Neutrophil (primary cell): ENCODE results near the gene USP47.

ENCODE experiments used
- H3K27ac ChIP-seq: fragments of 200-600 bp; sonication (generic); 2 replicates; pipeline ENCODE4 v1.5.1; 2016; ENCODE audit warnings: mild to moderate bottlenecking, moderate library complexity
- H3K27me3 ChIP-seq: fragments of 200-600 bp; sonication (generic); 2 replicates; pipeline ENCODE4 v1.6.0; 2016; ENCODE audit warnings: mild to moderate bottlenecking
- H3K36me3 ChIP-seq: fragments of 200-600 bp; sonication (generic); 2 replicates; pipeline ENCODE4 v1.5.1; 2017
- H3K4me1 ChIP-seq, 2 experiments: fragments of 200-600 bp in 1 of 2; sonication (generic) in 1 of 2; 1 replicate in 1 of 2; 2 replicates in 1 of 2; pipeline versions ENCODE4 v1.5.1 to v1.6.1; 2013 to 2016; ENCODE audit warnings: low read depth in 1 of 2, low read length in 1 of 2, mild to moderate bottlenecking in 1 of 2, moderate library complexity in 1 of 2; ENCODE audit not compliant: control insufficient read depth in 1 of 2, insufficient read depth in 1 of 2
- H3K4me3 ChIP-seq, 2 experiments: fragments of 200-600 bp in 1 of 2; sonication (generic) in 1 of 2; 1 replicate in 1 of 2; 2 replicates in 1 of 2; pipeline ENCODE4 v1.5.1; 2013 to 2016; ENCODE audit warnings: low read depth in 1 of 2, low read length in 1 of 2, mild to moderate bottlenecking in 1 of 2, moderate library complexity in 1 of 2
- H3K9me3 ChIP-seq: fragments of 200-600 bp; sonication (generic); 2 replicates; pipeline ENCODE4 v1.5.1; 2016
- TF ChIP-seq, protein P1 (sequence below): fragments of 200-600 bp; sonication (generic); IDR thresholded peaks from 2 replicates; pipeline ENCODE4 v1.5.1; 2016; ENCODE audit warnings: antibody characterized with exemption

Gene USP47

DNA sequence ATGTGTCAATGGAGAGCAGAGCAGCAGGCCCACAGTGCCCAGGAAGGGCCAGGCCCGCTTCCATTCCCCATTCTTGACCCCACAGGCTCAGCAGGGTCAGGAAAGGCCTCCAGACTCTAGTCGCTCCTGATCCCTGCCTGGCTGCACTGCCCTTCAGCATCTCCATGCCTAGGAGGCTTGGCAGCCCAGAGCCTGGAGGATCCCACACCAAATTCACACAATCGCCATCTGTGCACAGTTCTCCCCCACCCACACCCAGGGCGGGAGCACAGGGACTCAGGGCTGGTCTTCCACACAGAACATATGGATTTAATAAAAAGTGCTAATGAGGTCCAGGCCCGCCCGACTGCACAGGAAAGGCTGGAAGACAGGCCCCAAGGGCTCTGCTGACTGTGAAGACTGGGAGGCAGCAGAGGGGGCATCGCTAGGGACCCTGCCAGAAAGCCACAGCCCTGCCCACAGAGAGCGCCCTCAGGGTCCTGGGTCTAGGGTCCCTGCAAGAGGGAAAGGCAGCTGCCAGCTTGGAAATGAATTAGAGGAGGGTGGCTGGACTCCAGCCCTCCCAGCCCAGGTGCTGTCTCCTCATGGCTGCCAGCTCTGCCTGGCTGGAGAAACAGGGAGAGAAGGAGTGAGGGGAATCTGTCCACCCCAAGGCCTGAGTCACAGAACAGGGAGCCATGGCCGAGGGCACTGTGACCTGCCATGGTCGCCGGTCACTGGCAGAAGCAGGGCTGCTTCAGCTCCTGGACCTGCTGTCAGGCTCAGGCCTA, 126.9 kb downstream of the USP47 start:
- Histone ChIP-seq H3K4me1 (no peaks in the 10 kb centered on the region), H3K9me3 (no peaks in the 10 kb centered on the region), H3K27me3 (peaks cover 19% of the 10 kb centered on the region), H3K36me3 (no peaks in the 10 kb centered on the region), H3K27ac (no peak overlapping the region), H3K4me3 (no peak overlapping the region)
- TF ChIP-seq, protein P1, sequence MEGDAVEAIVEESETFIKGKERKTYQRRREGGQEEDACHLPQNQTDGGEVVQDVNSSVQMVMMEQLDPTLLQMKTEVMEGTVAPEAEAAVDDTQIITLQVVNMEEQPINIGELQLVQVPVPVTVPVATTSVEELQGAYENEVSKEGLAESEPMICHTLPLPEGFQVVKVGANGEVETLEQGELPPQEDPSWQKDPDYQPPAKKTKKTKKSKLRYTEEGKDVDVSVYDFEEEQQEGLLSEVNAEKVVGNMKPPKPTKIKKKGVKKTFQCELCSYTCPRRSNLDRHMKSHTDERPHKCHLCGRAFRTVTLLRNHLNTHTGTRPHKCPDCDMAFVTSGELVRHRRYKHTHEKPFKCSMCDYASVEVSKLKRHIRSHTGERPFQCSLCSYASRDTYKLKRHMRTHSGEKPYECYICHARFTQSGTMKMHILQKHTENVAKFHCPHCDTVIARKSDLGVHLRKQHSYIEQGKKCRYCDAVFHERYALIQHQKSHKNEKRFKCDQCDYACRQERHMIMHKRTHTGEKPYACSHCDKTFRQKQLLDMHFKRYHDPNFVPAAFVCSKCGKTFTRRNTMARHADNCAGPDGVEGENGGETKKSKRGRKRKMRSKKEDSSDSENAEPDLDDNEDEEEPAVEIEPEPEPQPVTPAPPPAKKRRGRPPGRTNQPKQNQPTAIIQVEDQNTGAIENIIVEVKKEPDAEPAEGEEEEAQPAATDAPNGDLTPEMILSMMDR = no peak

DNA sequence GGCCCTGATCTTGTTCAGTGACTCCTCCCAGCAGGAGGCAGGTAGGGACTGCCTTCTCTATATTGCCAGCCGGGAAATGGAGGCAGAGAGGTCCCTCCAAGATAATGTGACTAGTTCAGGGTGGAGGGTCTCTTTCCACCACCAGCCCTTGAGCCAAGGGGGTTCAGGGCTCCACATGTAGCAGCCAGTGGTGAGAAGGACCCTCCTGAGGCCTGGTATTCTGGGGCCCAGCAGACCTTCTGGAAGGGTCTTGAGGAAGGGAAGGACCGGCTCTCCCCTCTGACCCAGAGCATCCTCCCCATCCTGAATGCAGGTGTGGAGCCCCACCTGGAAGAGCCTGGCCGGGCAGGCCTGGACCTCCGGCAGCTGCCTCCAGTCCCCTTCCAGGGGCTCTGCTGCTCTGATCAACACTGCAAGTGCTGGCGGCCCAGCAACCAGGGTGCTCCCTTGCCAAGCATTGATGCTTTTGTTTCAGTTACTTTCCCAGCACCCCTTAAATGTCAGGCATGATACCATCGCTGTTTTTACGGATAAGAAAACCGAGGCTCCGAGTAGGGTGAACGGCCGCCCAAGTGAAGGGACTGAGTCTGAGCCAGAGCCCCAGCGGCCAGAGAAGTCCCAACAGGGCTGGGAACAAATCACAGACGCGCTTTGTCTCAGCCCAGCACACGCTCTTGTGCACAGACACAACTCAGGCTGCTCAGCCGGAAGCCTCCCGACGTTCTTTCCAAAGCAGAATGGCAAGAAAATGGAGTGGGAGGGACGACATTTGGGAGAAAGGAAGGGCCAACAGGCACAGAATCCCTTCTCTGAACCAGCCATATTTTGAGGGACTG, 127.8 kb downstream of the USP47 start:
- Histone ChIP-seq H3K4me3 (no peak overlapping the region), H3K9me3 (no peaks in the 10 kb centered on the region), H3K4me1 (no peaks in the 10 kb centered on the region), H3K36me3 (no peaks in the 10 kb centered on the region), H3K27ac (no peak overlapping the region), H3K27me3 (peaks cover 10% of the 10 kb centered on the region)
- TF ChIP-seq, protein P1 = no peak

DNA sequence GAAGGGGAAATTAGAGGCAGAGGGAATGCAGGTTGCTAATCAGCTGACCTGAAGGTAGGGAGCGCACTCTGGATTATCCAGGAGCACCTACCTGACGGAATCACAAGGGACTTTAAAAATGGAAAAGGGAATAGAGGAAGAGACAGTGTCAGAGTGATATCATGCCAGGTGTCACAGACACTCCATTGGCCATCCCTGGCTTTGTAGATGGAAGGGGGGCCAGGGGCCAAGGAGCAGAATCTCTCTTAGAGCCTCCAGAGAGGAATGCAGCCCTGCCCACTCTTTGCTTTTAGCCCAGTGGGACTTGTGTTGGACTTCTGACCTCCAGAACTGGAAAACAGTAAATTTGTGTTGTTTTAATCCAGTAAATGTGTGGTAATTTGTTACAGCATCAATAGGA, 128.8 kb downstream of the USP47 start:
- Histone ChIP-seq H3K4me3 (no peak overlapping the region), H3K27ac (no peak overlapping the region), H3K27me3 (peaks cover under 1% of the 10 kb centered on the region), H3K4me1 (no peaks in the 10 kb centered on the region), H3K36me3 (no peaks in the 10 kb centered on the region), H3K9me3 (no peaks in the 10 kb centered on the region)
- TF ChIP-seq, protein P1 = no peak

DNA sequence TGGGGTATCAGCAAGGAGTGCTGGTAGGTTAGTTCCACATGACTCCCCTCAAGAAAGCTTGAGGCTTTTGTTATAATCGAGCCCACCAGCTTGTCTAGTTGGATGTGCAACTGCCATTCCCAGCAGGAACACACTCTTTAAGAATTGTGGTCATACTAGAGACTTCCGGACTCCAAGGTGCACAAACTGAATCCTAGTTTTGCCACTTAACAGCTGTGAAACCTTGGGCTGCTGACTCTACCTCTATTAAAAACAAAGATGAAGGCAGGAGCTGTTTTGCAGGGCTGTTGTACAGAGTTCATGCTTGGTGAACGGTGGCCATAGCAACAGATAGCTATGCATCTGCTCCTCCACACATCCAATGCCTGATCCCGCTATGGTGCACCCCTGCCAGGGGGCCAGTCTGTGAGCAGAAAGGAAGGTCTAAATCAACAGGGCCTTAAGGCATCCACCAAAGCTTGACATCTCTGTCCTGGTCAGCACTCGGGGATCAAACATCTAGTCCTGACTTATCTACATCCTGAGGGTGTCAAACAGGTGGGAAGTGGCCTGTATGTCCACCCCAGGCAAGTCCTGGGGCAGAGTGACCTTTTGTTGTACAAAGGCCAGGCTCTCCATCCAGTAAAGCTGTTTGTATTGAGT, 130.3 kb downstream of the USP47 start:
- Histone ChIP-seq H3K36me3 (no peaks in the 10 kb centered on the region), H3K27me3 (no peaks in the 10 kb centered on the region), H3K9me3 (no peaks in the 10 kb centered on the region), H3K4me1 (no peaks in the 10 kb centered on the region), H3K27ac (no peak overlapping the region), H3K4me3 (no peak overlapping the region)
- TF ChIP-seq, protein P1 = no peak

- Histone ChIP-seq H3K36me3 (no peaks in the 10 kb centered on the region), H3K4me1 (no peaks in the 10 kb centered on the region), H3K27ac (no peak overlapping the region), H3K9me3 (no peaks in the 10 kb centered on the region), H3K27me3 (no peaks in the 10 kb centered on the region), H3K4me3 (no peak overlapping the region)
- TF ChIP-seq, protein P1 = no peak
Measured at GRCh38 chr11:11972730-11973341, 131.1 kb downstream of the USP47 start.
